CD4-positive, alpha-beta T cell (primary cell): Measurements from ENCODE around the gene ADM2. TPM values are rescaled to one million over a fixed set of nuclear protein-coding genes. Genes with fewer than 3 reads are reported as not detected.
A peak's percentile ranks its signal among the peaks of the same experiment; 100 is the strongest.

ENCODE experiments used
- ATAC-seq: fragments of 200-7000 bp; cut with Tn5 transposase; one replicate; pipeline ENCODE4 v1.10.0; 2022; ENCODE audit warnings: mild to moderate bottlenecking; ENCODE audit not compliant: poor library complexity
- CTCF ChIA-PET: fragments of 350-600 bp; sonication (Branson Sonifier 250); formaldehyde crosslinking; loops from one replicate; lab custom pipeline; 2021; ENCODE audit warnings: antibody characterized with exemption, inconsistent platforms; lab: Charles Lee
- POLR2A ChIA-PET: fragments of 350-600 bp; sonication (Branson Sonifier 250); formaldehyde crosslinking; loops from one replicate; lab custom pipeline; 2021; ENCODE audit warnings: antibody characterized with exemption, inconsistent platforms; lab: Charles Lee
- DNase-seq, 14 experiments: peaks; one replicate each; pipeline ENCODE4 v3.0.0-alpha.2; 2013 to 2020; ENCODE audit warnings: mixed read lengths in 2 of 14
- H3K27ac ChIP-seq, 2 donors: one replicate each; pipeline versions ENCODE4 v1.5.1 to v1.7.0; 2013; ENCODE audit warnings: low read length in 2 of 2, low read depth in 1 of 2, mild to moderate bottlenecking in 1 of 2
- H3K27me3 ChIP-seq, 2 experiments: 1 replicate in 1 of 2; 2 replicates in 1 of 2; pipeline versions ENCODE4 v1.6.1 to v1.7.0; 2013; ENCODE audit warnings: low read length in 2 of 2, control low read depth in 1 of 2, mild to moderate bottlenecking in 1 of 2, moderate library complexity in 1 of 2; ENCODE audit not compliant: insufficient read depth in 2 of 2, control insufficient read depth in 1 of 2
- H3K36me3 ChIP-seq: one replicate; pipeline ENCODE4 v1.6.1; 2013; ENCODE audit warnings: low read length, control low read depth; ENCODE audit not compliant: insufficient read depth
- H3K4me1 ChIP-seq: one replicate; pipeline ENCODE4 v1.6.1; 2013; ENCODE audit warnings: low read length, control low read depth; ENCODE audit not compliant: insufficient read depth
- H3K4me3 ChIP-seq: one replicate; pipeline ENCODE4 v1.5.1; 2013; ENCODE audit warnings: mild to moderate bottlenecking, low read length, moderate library complexity
- H3K9me3 ChIP-seq, 2 experiments: 1 replicate in 1 of 2; 2 replicates in 1 of 2; pipeline versions ENCODE4 v1.6.1 to v1.7.0; 2013; ENCODE audit warnings: low read length in 2 of 2, mild to moderate bottlenecking in 2 of 2, control low read depth in 1 of 2, moderate library complexity in 1 of 2; ENCODE audit not compliant: control insufficient read depth in 1 of 2, insufficient read depth in 1 of 2
- H3K27ac Mint-ChIP-seq: one replicate; pipeline ENCODE4 v1.8.0; 2020; ENCODE audit warnings: mixed read lengths
- H3K27me3 Mint-ChIP-seq: one replicate; pipeline ENCODE4 v1.8.0; 2021; ENCODE audit warnings: mixed read lengths
- H3K36me3 Mint-ChIP-seq: one replicate; pipeline ENCODE4 v1.8.0; 2021; ENCODE audit warnings: low read depth, mixed read lengths
- H3K4me1 Mint-ChIP-seq: one replicate; pipeline ENCODE4 v1.8.0; 2021; ENCODE audit warnings: low read depth, mixed read lengths
- H3K4me3 Mint-ChIP-seq: one replicate; pipeline ENCODE4 v1.8.0; 2020; ENCODE audit warnings: mild to moderate bottlenecking, mixed read lengths
- H3K9me3 Mint-ChIP-seq: one replicate; pipeline ENCODE4 v1.8.0; 2020; ENCODE audit warnings: mixed read lengths
- intact Hi-C, 2 experiments: fragments of 100-400 bp; cut with DNase I in 1 of 2; cut with micrococcal nuclease in 1 of 2; formaldehyde crosslinking; loops; one replicate each; pipeline versions ENCODE4 v1.15.1 to v1.9.0; 2023 to 2025; cut with DNase I, micrococcal nuclease
- total RNA-seq, 174 experiments: library from RNA in 2 of 174; stranded (reverse) in 2 of 174; gene quantifications; one replicate each; pipeline ENCODE4 v1.2.3 and lab custom pipeline; 2021 to 2026
- TF ChIP-seq, protein P1 (sequence below): fragments of 200-600 bp; IDR thresholded peaks from one replicate; pipeline ENCODE4 v1.8.0; 2022; ENCODE audit warnings: antibody characterized with exemption, mild to moderate bottlenecking

ADM2 gene
- total RNA-seq, 2 experiments from 2014 or later, result 1.1 to 1.6 TPM

DNA sequence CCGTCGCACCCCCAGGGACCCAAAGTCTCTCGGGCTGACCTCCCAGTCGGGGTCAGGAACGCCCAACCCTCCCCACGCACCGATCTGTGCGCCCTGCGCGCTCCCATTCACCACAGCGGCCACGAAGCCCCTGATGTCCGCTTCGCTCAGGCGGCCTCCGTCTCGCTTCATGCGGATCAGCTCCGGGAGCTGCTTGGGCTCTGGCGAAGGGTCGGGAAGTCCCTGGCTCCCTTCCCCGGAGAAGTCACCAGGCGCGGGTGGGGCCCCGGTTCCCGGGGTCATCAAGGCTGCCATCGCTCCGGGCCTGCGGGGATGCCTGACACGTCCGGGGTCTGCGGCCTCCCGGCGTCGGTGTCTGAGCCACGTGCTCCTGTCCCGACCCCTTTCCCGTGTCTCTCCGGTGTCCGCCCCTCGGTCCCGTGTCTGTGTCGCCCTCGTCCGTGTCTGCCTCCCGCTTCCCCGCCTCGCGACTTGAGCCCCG is 48.1 kb downstream of the ADM2 start:
- Histone ChIP-seq H3K36me3 (no peaks in the 10 kb centered on the region), H3K4me1 (peaks cover 82% of the 10 kb centered on the region), H3K27me3 (no peaks in the 10 kb centered on the region), H3K9me3 (no peaks in the 10 kb centered on the region), H3K27ac (peak overlapping the region; percentile 21 to 74), H3K4me3 (peak overlapping the region; percentile 80)
- ATAC-seq, result no peak
- DNase-seq, result peak in 1 of 14 experiments; percentile 30
- Mint-ChIP-seq H3K4me1 (peaks cover 48% of the 10 kb centered on the region), H3K27me3 (peaks cover 13% of the 10 kb centered on the region), H3K36me3 (peaks cover 10% of the 10 kb centered on the region), H3K9me3 (no peaks in the 10 kb centered on the region), H3K4me3 (peak overlapping the region; percentile 48), H3K27ac (no peak overlapping the region)
- intact Hi-C loops, result loop anchor here (5.0 kb wide), 4 partner anchors 33 to 93 kb away; partner anchors contain the start of genes CHKB (in 1 of the 2) and SYCE3 (in 1 of the 2)
- TF ChIP-seq, protein P1, sequence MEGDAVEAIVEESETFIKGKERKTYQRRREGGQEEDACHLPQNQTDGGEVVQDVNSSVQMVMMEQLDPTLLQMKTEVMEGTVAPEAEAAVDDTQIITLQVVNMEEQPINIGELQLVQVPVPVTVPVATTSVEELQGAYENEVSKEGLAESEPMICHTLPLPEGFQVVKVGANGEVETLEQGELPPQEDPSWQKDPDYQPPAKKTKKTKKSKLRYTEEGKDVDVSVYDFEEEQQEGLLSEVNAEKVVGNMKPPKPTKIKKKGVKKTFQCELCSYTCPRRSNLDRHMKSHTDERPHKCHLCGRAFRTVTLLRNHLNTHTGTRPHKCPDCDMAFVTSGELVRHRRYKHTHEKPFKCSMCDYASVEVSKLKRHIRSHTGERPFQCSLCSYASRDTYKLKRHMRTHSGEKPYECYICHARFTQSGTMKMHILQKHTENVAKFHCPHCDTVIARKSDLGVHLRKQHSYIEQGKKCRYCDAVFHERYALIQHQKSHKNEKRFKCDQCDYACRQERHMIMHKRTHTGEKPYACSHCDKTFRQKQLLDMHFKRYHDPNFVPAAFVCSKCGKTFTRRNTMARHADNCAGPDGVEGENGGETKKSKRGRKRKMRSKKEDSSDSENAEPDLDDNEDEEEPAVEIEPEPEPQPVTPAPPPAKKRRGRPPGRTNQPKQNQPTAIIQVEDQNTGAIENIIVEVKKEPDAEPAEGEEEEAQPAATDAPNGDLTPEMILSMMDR, result no peak
- ChIA-PET CTCF (interaction anchor here (1.0 to 1.8 kb wide), 2 partner anchors 11 to 34 kb away, joined by 5 to 7 read pairs; partner anchors contain the start of gene SYCE3), POLR2A (interaction anchor here (1.0 to 6.7 kb wide), 9 partner anchors 9 to 92 kb away, joined by 3 to 258 read pairs (median 7); partner anchors contain the start of genes CHKB, KLHDC7B, LMF2 and NCAPH2)

DNA sequence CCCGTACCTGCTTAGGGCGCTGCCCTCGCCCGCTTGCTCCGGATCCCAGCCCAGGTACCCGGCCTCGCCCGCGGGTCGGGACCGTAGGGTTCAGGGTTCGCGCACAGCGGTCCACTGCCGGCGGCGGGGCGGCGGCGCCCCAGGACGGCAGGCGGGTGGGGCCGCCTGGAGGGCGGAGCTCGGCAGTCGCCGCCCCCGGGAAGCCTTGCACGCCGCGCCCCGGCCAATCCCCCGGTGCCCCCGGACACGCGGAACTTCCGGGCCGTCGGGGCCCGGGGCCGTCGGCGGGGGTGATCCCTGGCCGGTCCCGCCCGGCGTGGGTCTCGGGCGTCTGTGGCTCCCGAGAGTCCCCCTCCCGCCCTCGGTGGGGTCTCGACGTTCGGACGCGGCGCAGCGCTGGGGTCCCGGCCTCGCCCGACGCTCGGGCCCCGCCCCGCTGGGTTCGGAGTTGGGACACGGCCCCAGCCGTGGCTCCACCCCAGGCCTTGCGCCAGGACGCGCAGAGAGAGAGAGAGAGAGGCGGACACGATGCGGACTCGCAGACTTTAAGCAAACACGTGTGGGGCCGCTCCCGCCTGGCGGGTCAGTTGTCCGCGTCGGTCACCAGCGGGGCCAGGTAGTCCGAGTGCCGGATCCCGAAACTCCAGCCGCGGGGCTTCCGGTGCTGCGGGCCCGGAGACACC is 48.7 kb downstream of the ADM2 start, which contains the start of gene TYMP:
Gene TYMP (minus strand): TSS at position 116 of the 683 bp plus-strand sequence. CDS start 303 bp downstream, outside the sequence.
- Histone ChIP-seq H3K9me3 (no peaks in the 10 kb centered on the region), H3K4me1 (peaks cover 77% of the 10 kb centered on the region), H3K27me3 (no peaks in the 10 kb centered on the region), H3K36me3 (no peaks in the 10 kb centered on the region), H3K27ac (peak within 1 kb of the TSS; percentile 90 to 98), H3K4me3 (peak within 1 kb of the TSS; percentile 80)
- POLR2A ChIA-PET, result interaction anchor here (1.0 to 6.7 kb wide), 8 partner anchors 8 to 91 kb away, joined by 3 to 258 read pairs (median 8); partner anchors contain the start of genes CHKB, KLHDC7B, LMF2 and NCAPH2
- no peaks in the 10 kb centered on the region for H3K9me3 Mint-ChIP-seq
- ATAC-seq, result no peak
- peaks cover 45% of the 10 kb centered on the region for H3K4me1 Mint-ChIP-seq
- TF ChIP-seq, protein P1, result no peak
- CTCF ChIA-PET, result interaction anchor here (1.0 to 1.8 kb wide), 2 partner anchors 10 to 33 kb away, joined by 5 to 7 read pairs; partner anchors contain the start of gene SYCE3
- peaks cover 13% of the 10 kb centered on the region for H3K27me3 Mint-ChIP-seq
- peak within 1 kb of the TSS; percentile 90 for H3K27ac Mint-ChIP-seq
- H3K4me3 Mint-ChIP-seq, result peak within 1 kb of the TSS; percentile 87
- peaks cover 4% of the 10 kb centered on the region for H3K36me3 Mint-ChIP-seq
- peak in 10 of 14 experiments; percentile 49 to 84 (median 72) for DNase-seq
- intact Hi-C loops, result loop anchor here (2.0 to 5.0 kb wide), 5 partner anchors 15 to 92 kb away; partner anchors contain the start of genes CHKB (in 1 of the 2), KLHDC7B (in 1 of the 2) and SYCE3 (in 1 of the 2)

DNA sequence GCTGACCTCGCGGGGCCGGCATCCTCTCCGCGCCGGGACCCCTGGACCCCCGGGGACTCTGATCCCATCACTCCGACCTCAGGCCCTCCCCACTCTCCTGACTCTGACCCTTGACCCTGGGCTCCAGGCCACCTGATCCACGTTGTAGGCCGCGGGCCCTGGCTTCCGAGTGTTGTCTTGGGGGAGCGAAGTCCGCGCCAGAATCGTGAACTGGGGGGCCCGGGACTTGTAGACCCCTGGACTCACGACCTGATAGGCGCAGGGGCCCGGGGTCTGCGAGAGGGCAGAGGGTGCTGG is 49.2 kb downstream of the ADM2 start:
- Mint-ChIP-seq H3K36me3 (peaks cover 4% of the 10 kb centered on the region), H3K27me3 (peaks cover 13% of the 10 kb centered on the region), H3K4me1 (peaks cover 45% of the 10 kb centered on the region), H3K27ac (peak overlapping the region; percentile 88), H3K9me3 (no peaks in the 10 kb centered on the region), H3K4me3 (peak overlapping the region; percentile 78)
- Histone ChIP-seq H3K27me3 (no peaks in the 10 kb centered on the region), H3K4me3 (peak overlapping the region; percentile 80), H3K27ac (peak overlapping the region; percentile 90 to 98), H3K9me3 (no peaks in the 10 kb centered on the region), H3K36me3 (no peaks in the 10 kb centered on the region), H3K4me1 (peaks cover 77% of the 10 kb centered on the region)
- peak in 1 of 14 experiments; percentile 34 for DNase-seq
- CTCF ChIA-PET, result no interaction called here
- intact Hi-C loops, result loop anchor here in 1 of 2 experiments (2.0 kb wide), 1 partner anchor 14 kb away; the partner anchor contains the start of gene KLHDC7B
- TF ChIP-seq, protein P1, result no peak
- POLR2A ChIA-PET, result interaction anchor here (0.6 to 2.4 kb wide), 5 partner anchors 9 to 32 kb away, joined by 3 to 15 read pairs (median 8); partner anchors contain the start of genes KLHDC7B, LMF2, NCAPH2 and SYCE3
- ATAC-seq, result no peak
